HCT116 (cell line): ENCODE results near the gene DOCK4. TPM values are rescaled to one million over a fixed set of nuclear protein-coding genes. Genes with fewer than 3 reads are reported as not detected.

Experiments used
- ATAC-seq: fragments of 200-7000 bp; cut with Tn5 transposase; 2 replicates; pipeline ENCODE4 v1.9.1; 2020; ENCODE audit warnings: mild to moderate bottlenecking, moderate library complexity
- BruUV-seq: library from RNA; stranded (reverse); fragments of 400-500 nt; replicated peaks from 2 replicates; lab custom pipeline; 2021; lab: Mats Ljungman, UMichigan
- CTCF ChIA-PET: fragments of 300-600 bp; sonication (Branson Sonifier 250); formaldehyde crosslinking; loops from one replicate; lab custom pipeline; 2021; ENCODE audit warnings: antibody characterized with exemption; lab: Charles Lee
- POLR2A ChIA-PET: fragments of 300-600, 350-600 bp; sonication (Branson Sonifier 250); formaldehyde crosslinking; loops from one replicate; lab custom pipeline; 2021; ENCODE audit warnings: antibody characterized with exemption; lab: Charles Lee
- RAD21 ChIA-PET, 2 experiments: fragments of 300-600 bp; sonication (Branson Sonifier 250); formaldehyde crosslinking; loops; one replicate each; lab custom pipeline; 2023; ENCODE audit warnings: low total read pairs in 2 of 2; ENCODE audit not compliant: uncharacterized antibody in 2 of 2, unreplicated experiment in 2 of 2, low non-redundant PET in 1 of 2; lab: Charles Lee
- DNase-seq: peaks from one replicate; pipeline ENCODE4 v3.0.0-alpha.2; 2010; ENCODE audit warnings: low read depth, low spot score
- H2AFZ ChIP-seq: fragments of 200-600 bp; shearing (Covaris generic), sonication (generic); 2 replicates; pipeline ENCODE4 v1.6.1; 2017; ENCODE audit warnings: low read depth, mixed run types, mixed read lengths, antibody characterized with exemption, low read length; ENCODE audit not compliant: poor library complexity, severe bottlenecking
- H3K27ac ChIP-seq: 2 replicates; pipeline ENCODE4 v1.5.1; 2012; ENCODE audit warnings: low read depth, low read length
- H3K27me3 ChIP-seq: fragments of 200-600 bp; sonication (generic); 2 replicates; pipeline ENCODE4 v1.6.1; 2016; ENCODE audit warnings: mixed run types, low read length, mixed read lengths; ENCODE audit not compliant: insufficient read depth
- H3K36me3 ChIP-seq, 2 experiments: fragments of 200-500 bp in 1 of 2; fragments of 200-600 bp in 1 of 2; sonication (Bioruptor generic) in 1 of 2; sonication (generic) in 1 of 2; 2 replicates each; pipeline versions ENCODE4 v1.5.1 to v1.6.1; 2014 to 2016; ENCODE audit warnings: low read length in 2 of 2, inconsistent platforms in 1 of 2, mixed read lengths in 1 of 2, mixed run types in 1 of 2; ENCODE audit not compliant: insufficient read depth in 2 of 2, control insufficient read depth in 1 of 2
- H3K4me1 ChIP-seq, 2 experiments: fragments of 200-600 bp in 1 of 2; sonication (generic) in 1 of 2; 2 replicates each; pipeline versions ENCODE4 v1.5.1 to v1.6.1; 2012 to 2017; ENCODE audit warnings: low read length in 2 of 2, inconsistent platforms in 1 of 2, mild to moderate bottlenecking in 1 of 2, mixed read lengths in 1 of 2, mixed run types in 1 of 2, moderate library complexity in 1 of 2; ENCODE audit not compliant: insufficient read depth in 2 of 2, control insufficient read depth in 1 of 2
- H3K4me2 ChIP-seq: fragments of 200-600 bp; sonication (generic); 2 replicates; pipeline ENCODE4 v1.6.1; 2017; ENCODE audit warnings: mixed run types, low read length, mixed read lengths
- H3K4me3 ChIP-seq, 2 experiments: fragments of 200-600 bp in 1 of 2; sonication (generic) in 1 of 2; replicated peaks in 1 of 2; 2 replicates each; pipeline ENCODE4 v1.5.1; 2011 to 2016; ENCODE audit warnings: low read length in 2 of 2, control low read depth in 1 of 2, low read depth in 1 of 2, mild to moderate bottlenecking in 1 of 2, mixed read lengths in 1 of 2, mixed run types in 1 of 2
- H3K79me2 ChIP-seq: fragments of 200-600 bp; sonication (generic); 2 replicates; pipeline ENCODE4 v1.6.1; 2017; ENCODE audit warnings: mild to moderate bottlenecking, mixed run types, low read length, moderate library complexity, mixed read lengths; ENCODE audit not compliant: insufficient read depth
- H3K9ac ChIP-seq: fragments of 200-600 bp; sonication (generic); 2 replicates; pipeline ENCODE4 v1.6.1; 2016; ENCODE audit warnings: low read length, mixed read lengths
- H3K9me2 ChIP-seq: fragments of 200-600 bp; sonication (generic), shearing (Covaris generic); 2 replicates; pipeline ENCODE4 v1.6.1; 2017; ENCODE audit warnings: mixed run types, mild to moderate bottlenecking, moderate library complexity; ENCODE audit not compliant: insufficient read depth
- H3K9me3 ChIP-seq, 2 experiments: fragments of 200-500 bp in 1 of 2; fragments of 200-600 bp in 1 of 2; sonication (Bioruptor generic) in 1 of 2; sonication (generic) in 1 of 2; 2 replicates each; pipeline ENCODE4 v1.6.1; 2014 to 2017; ENCODE audit warnings: low read length in 2 of 2, mixed read lengths in 2 of 2, inconsistent platforms in 1 of 2, low read depth in 1 of 2, mild to moderate bottlenecking in 1 of 2, mixed run types in 1 of 2, moderate library complexity in 1 of 2; ENCODE audit not compliant: control insufficient read depth in 1 of 2, insufficient read depth in 1 of 2
- H4K20me1 ChIP-seq: fragments of 200-600 bp; sonication (generic), shearing (Covaris generic); 2 replicates; pipeline ENCODE4 v1.6.1; 2017; ENCODE audit warnings: mixed run types, mild to moderate bottlenecking, moderate library complexity; ENCODE audit not compliant: insufficient read depth
- ATF3 ChIP-seq: IDR thresholded peaks from 2 replicates; pipeline ENCODE4 v1.6.1; 2012
- CEBPB ChIP-seq: IDR thresholded peaks from 2 replicates; pipeline ENCODE4 v1.6.1; 2012; ENCODE audit warnings: low read depth
- CTCF ChIP-seq, 3 experiments: fragments of 200-600 bp in 1 of 3; sonication (generic) in 1 of 3; IDR thresholded peaks in 2 of 3; conservative IDR thresholded peaks in 1 of 3; 2 replicates each; pipeline ENCODE4 v1.5.1; 2012 to 2017; ENCODE audit warnings: low read depth in 2 of 3, low read length in 2 of 3, antibody characterized with exemption in 1 of 3, borderline replicate concordance in 1 of 3, control low read depth in 1 of 3, mild to moderate bottlenecking in 1 of 3, mixed read lengths in 1 of 3, mixed run types in 1 of 3, moderate library complexity in 1 of 3; ENCODE audit not compliant: insufficient read depth in 1 of 3
- EGR1 ChIP-seq: IDR thresholded peaks from 2 replicates; pipeline ENCODE4 v1.6.1; 2012; ENCODE audit warnings: low read depth
- ELF1 ChIP-seq: IDR thresholded peaks from 2 replicates; pipeline ENCODE4 v1.6.1; 2012; ENCODE audit warnings: low read depth, borderline replicate concordance
- EZH2 ChIP-seq: fragments of 200-600 bp; sonication (generic); IDR thresholded peaks from 2 replicates; pipeline ENCODE4 v1.6.1; 2017; ENCODE audit warnings: antibody characterized with exemption, mixed run types
- EZH2phosphoT487 ChIP-seq: fragments of 200-600 bp; IDR thresholded peaks from 2 replicates; pipeline ENCODE4 v1.6.1; 2018; ENCODE audit warnings: antibody characterized with exemption, borderline replicate concordance
- FOSL1 ChIP-seq: IDR thresholded peaks from 2 replicates; pipeline ENCODE4 v1.6.1; 2012; ENCODE audit warnings: low read depth
- JUND ChIP-seq: IDR thresholded peaks from 2 replicates; pipeline ENCODE4 v1.6.1; 2012
- MAX ChIP-seq: IDR thresholded peaks from 2 replicates; pipeline ENCODE4 v1.6.1; 2012
- POLR2A ChIP-seq: IDR thresholded peaks from 2 replicates; pipeline ENCODE4 v1.7.0; 2011; ENCODE audit warnings: borderline replicate concordance; ENCODE audit not compliant: insufficient read depth, insufficient read length; ENCODE audit errors: extremely low read depth
- POLR2AphosphoS5 ChIP-seq: IDR thresholded peaks from 2 replicates; pipeline ENCODE4 v1.6.1; 2011; ENCODE audit warnings: mild to moderate bottlenecking, low read depth, low read length, moderate library complexity
- SIN3A ChIP-seq: IDR thresholded peaks from 2 replicates; pipeline ENCODE4 v1.6.1; 2012; ENCODE audit warnings: low read depth
- SP1 ChIP-seq: IDR thresholded peaks from 2 replicates; pipeline ENCODE4 v1.6.1; 2012; ENCODE audit warnings: low read depth
- YY1 ChIP-seq: IDR thresholded peaks from 2 replicates; pipeline ENCODE4 v1.6.1; 2011; ENCODE audit warnings: low read length, low read depth, moderate library complexity, mild to moderate bottlenecking; ENCODE audit not compliant: insufficient replicate concordance; ENCODE audit errors: extremely low read depth
- ZBTB33 ChIP-seq: IDR thresholded peaks from 2 replicates; pipeline ENCODE4 v1.6.1; 2011; ENCODE audit warnings: mild to moderate bottlenecking, low read length, moderate library complexity; ENCODE audit not compliant: insufficient replicate concordance; ENCODE audit errors: extremely low read depth
- ZFX ChIP-seq: fragments of 450-650 bp; IDR thresholded peaks from 2 replicates; pipeline ENCODE4 v1.6.1; 2017
- intact Hi-C: fragments of 100-400 bp; cut with micrococcal nuclease; formaldehyde crosslinking; loops from 2 replicates; pipeline ENCODE4 v1.10.0; 2022
- total RNA-seq: library from RNA; stranded (reverse); gene quantifications from one replicate; pipeline ENCODE4 v1.2.1, GENCODE V29; 2021; ENCODE audit not compliant: unreplicated experiment

The DOCK4 gene
- total RNA-seq, 1 experiment from 2014 or later: 2.2 TPM

- no peaks in the 10 kb centered on the region for H4K20me1 ChIP-seq
- ChIA-PET CTCF (no interaction called here), RAD21 (no interaction called here), POLR2A (no interaction called here)
- H3K9ac ChIP-seq: no peak overlapping the region
- BruUV-seq: no TSS peak
- H3K27me3 ChIP-seq: no peaks in the 10 kb centered on the region
- H3K4me2 ChIP-seq: no peak overlapping the region
- TF ChIP-seq YY1 (no peak), POLR2A (no peak), CEBPB (no peak), SIN3A (no peak), EZH2 (no peak), ATF3 (no peak), FOSL1 (no peak), POLR2AphosphoS5 (no peak), MAX (no peak), SP1 (no peak), ELF1 (no peak), ZFX (no peak), EZH2phosphoT487 (no peak), EGR1 (no peak), ZBTB33 (no peak), CTCF (IDR thresholded peaks at IDR 0.05 in 2 of 3, conservative IDR thresholded peaks at IDR 0.05 in 1 of 3; ENCODE audit: borderline replicate concordance in 1 of 3, insufficient read depth in 1 of 3, low read depth in 2 of 3, low read length in 2 of 3) (no peak), JUND (no peak)
- intact Hi-C loops: no loop called here
- no peaks in the 10 kb centered on the region for H3K9me3 ChIP-seq
- H3K4me1 ChIP-seq: no peaks in the 10 kb centered on the region
- no peaks in the 10 kb centered on the region for H3K36me3 ChIP-seq
- H3K79me2 ChIP-seq: no peaks in the 10 kb centered on the region
- H3K9me2 ChIP-seq: no peaks in the 10 kb centered on the region
- H3K4me3 ChIP-seq: no peak overlapping the region
- H3K27ac ChIP-seq: no peak overlapping the region
- ATAC-seq: no peak
- DNase-seq: no peak
- H2AFZ ChIP-seq: no peak overlapping the region
Observed at GRCh38 chr7:111841596-111842205, 364.5 kb downstream of the DOCK4 start.
